Trophoblast cell (in vitro differentiated cells and primary cell): Measurements from ENCODE around the gene YARS1.

Experiments used
- DNase-seq, 2 donors: peaks; one replicate each; pipeline ENCODE4 v3.0.0-alpha.2; 2016
- H2AFZ ChIP-seq: 2 replicates; pipeline ENCODE4 v1.6.1; 2013; ENCODE audit warnings: low read length, moderate library complexity, mild to moderate bottlenecking; ENCODE audit not compliant: insufficient read depth, poor library complexity
- H2AK5ac ChIP-seq: 2 replicates; pipeline ENCODE4 v1.6.1; 2013; ENCODE audit warnings: mild to moderate bottlenecking, low read length
- H2BK120ac ChIP-seq: 2 replicates; pipeline ENCODE4 v1.6.1; 2013; ENCODE audit warnings: low read length, mild to moderate bottlenecking, moderate library complexity; ENCODE audit not compliant: insufficient read depth, poor library complexity
- H2BK12ac ChIP-seq: 2 replicates; pipeline ENCODE4 v1.6.1; 2013; ENCODE audit warnings: mild to moderate bottlenecking, low read length, moderate library complexity
- H2BK5ac ChIP-seq: 2 replicates; pipeline ENCODE4 v1.6.1; 2013; ENCODE audit warnings: low read length, low read depth, moderate library complexity, mild to moderate bottlenecking; ENCODE audit not compliant: poor library complexity
- H3K14ac ChIP-seq: 2 replicates; pipeline ENCODE4 v1.6.1; 2013; ENCODE audit warnings: mild to moderate bottlenecking, low read length
- H3K18ac ChIP-seq: 2 replicates; pipeline ENCODE4 v1.6.1; 2013; ENCODE audit warnings: mild to moderate bottlenecking, low read length
- H3K23ac ChIP-seq: 2 replicates; pipeline ENCODE4 v1.6.1; 2013; ENCODE audit warnings: low read length
- H3K27ac ChIP-seq: 2 replicates; pipeline ENCODE4 v1.5.1; 2013; ENCODE audit warnings: low read depth, mild to moderate bottlenecking, inconsistent platforms, low read length, moderate library complexity
- H3K27me3 ChIP-seq: 2 replicates; pipeline ENCODE4 v1.6.1; 2013; ENCODE audit warnings: inconsistent platforms, mild to moderate bottlenecking, low read length, moderate library complexity; ENCODE audit not compliant: insufficient read depth
- H3K36me3 ChIP-seq, 2 experiments: 1 replicate in 1 of 2; 2 replicates in 1 of 2; pipeline ENCODE4 v1.6.1; 2013; ENCODE audit warnings: low read length in 2 of 2, mild to moderate bottlenecking in 2 of 2, moderate library complexity in 1 of 2; ENCODE audit not compliant: insufficient read depth in 2 of 2, control insufficient read depth in 1 of 2
- H3K4ac ChIP-seq: 2 replicates; pipeline ENCODE4 v1.6.1; 2013; ENCODE audit warnings: low read depth, mild to moderate bottlenecking, low read length, moderate library complexity
- H3K4me1 ChIP-seq, 2 experiments: 1 replicate in 1 of 2; 2 replicates in 1 of 2; pipeline ENCODE4 v1.6.1; 2013; ENCODE audit warnings: low read length in 2 of 2, mild to moderate bottlenecking in 2 of 2, moderate library complexity in 1 of 2; ENCODE audit not compliant: insufficient read depth in 2 of 2, control insufficient read depth in 1 of 2
- H3K4me2 ChIP-seq: 2 replicates; pipeline ENCODE4 v1.6.1; 2013; ENCODE audit warnings: inconsistent platforms, mild to moderate bottlenecking, low read length, moderate library complexity
- H3K4me3 ChIP-seq: 2 replicates; pipeline ENCODE4 v1.5.1; 2013; ENCODE audit warnings: mild to moderate bottlenecking, low read depth, low read length, inconsistent platforms
- H3K79me1 ChIP-seq: one replicate; pipeline ENCODE4 v1.6.1; 2013; ENCODE audit warnings: low read length
- H3K79me2 ChIP-seq: 2 replicates; pipeline ENCODE4 v1.6.1; 2013; ENCODE audit warnings: low read length, mild to moderate bottlenecking; ENCODE audit not compliant: control insufficient read depth, insufficient read depth, poor library complexity
- H3K9ac ChIP-seq: 2 replicates; pipeline ENCODE4 v1.6.1; 2013; ENCODE audit warnings: mild to moderate bottlenecking, low read length
- H3K9me3 ChIP-seq: 2 replicates; pipeline ENCODE4 v1.6.1; 2013; ENCODE audit warnings: low read depth, mild to moderate bottlenecking, control low read depth, inconsistent platforms, low read length; ENCODE audit not compliant: insufficient read depth
- H4K12ac ChIP-seq: 2 replicates; pipeline ENCODE4 v1.6.1; 2013; ENCODE audit warnings: low read depth, mild to moderate bottlenecking, low read length, moderate library complexity
- H4K8ac ChIP-seq: 2 replicates; pipeline ENCODE4 v1.6.1; 2013; ENCODE audit warnings: low read depth, mild to moderate bottlenecking, low read length, moderate library complexity
- H4K91ac ChIP-seq: one replicate; pipeline ENCODE4 v1.6.1; 2013; ENCODE audit warnings: low read depth, mild to moderate bottlenecking, low read length, moderate library complexity
- WGBS: extraction: QIAGEN DNeasy Blood & Tissue Kit; methylation state at CpG from one replicate; pipeline ENCODE4 v1.1.7; 2013; ENCODE audit warnings: missing lambda C conversion rate; ENCODE audit not compliant: insufficient read length, insufficient coverage; ENCODE audit errors: extremely low coverage; 5-methylcytosine and 5-hydroxymethylcytosine counted together

YARS1 gene

DNA sequence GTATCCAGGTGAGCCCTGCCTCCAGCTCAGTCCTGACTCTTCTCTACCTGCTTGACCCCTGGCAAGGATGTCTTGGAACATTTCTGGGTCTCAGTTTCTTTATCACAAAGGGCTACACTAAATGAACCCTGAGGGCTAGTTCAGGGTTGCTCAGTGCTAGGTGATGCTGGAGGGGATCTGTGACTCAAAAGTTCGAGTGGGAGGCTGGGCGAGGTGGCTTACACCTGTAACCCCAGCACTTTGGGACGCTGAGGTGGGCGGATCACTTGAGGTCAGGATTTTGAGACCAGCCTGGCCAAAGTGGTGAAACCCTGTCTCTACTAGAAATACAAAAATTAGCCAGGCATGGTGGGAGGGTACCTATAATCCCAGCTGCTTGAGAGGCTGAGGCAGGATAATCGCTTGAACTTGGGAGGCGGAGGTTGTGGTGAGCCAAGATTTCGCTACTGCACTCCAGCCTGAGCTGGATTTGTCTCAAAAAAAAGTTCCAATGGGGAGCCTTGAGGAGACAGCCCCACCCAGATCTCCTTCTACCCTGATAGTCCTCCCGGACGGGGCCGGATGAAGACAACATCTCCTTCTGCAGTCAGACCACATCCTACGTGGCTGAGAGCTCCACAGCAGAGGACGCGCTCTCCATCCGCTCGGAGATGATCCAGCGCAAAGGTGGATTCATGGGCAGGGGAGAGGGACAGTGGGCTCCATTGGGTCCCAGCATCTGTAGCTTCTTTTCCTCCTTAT, 48.9 kb downstream of the YARS1 start:
- Histone ChIP-seq H3K27ac (no peak overlapping the region), H2BK120ac (no peak overlapping the region), H2BK5ac (no peak overlapping the region), H3K14ac (no peak overlapping the region), H3K4me1 (peaks cover 45 to 49% of the 10 kb centered on the region in 2 experiments), H3K9me3 (no peaks in the 10 kb centered on the region), H4K12ac (no peak overlapping the region), H3K18ac (peak overlapping the region; percentile 22), H3K36me3 (peaks cover 44 to 45% of the 10 kb centered on the region in 2 experiments), H3K4ac (no peak overlapping the region), H2AK5ac (no peak overlapping the region), H3K79me1 (peaks cover 14% of the 10 kb centered on the region), H3K79me2 (peaks cover 14% of the 10 kb centered on the region), H3K4me2 (no peak overlapping the region), H3K27me3 (no peaks in the 10 kb centered on the region), H2AFZ (no peak overlapping the region), H4K91ac (no peak overlapping the region), H3K4me3 (no peak overlapping the region), H3K23ac (no peak overlapping the region), H3K9ac (no peak overlapping the region), H4K8ac (no peak overlapping the region), H2BK12ac (no peak overlapping the region)
- no CpG with 5 or more reads among the region's 16 CpGs for WGBS
- no peak for DNase-seq

DNA sequence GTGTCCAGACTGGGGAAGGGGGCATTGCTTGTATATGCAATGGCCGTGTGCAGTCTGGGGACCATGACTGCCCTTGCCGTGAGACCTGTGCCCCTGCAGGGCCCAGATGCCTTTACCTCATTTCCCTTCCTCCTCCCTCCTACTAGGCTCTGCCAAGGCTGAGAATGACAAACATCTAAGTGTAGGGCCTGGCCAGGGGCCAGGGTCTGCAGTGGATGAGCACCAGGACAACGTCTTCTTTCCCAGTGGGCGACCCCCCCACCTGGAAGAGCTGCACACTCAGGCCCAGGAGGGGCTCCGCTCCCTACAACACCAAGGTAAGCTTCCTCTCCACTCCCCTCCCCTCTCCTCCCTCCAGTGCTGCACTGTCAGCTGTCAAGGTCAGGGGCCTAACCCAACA, 49.5 kb downstream of the YARS1 start:
- Histone ChIP-seq H3K4me1 (peaks cover 45 to 49% of the 10 kb centered on the region in 2 experiments), H3K36me3 (peaks cover 39% of the 10 kb centered on the region in 2 experiments), H3K23ac (no peak overlapping the region), H3K79me1 (peaks cover 14% of the 10 kb centered on the region), H3K4ac (peak overlapping the region; percentile 22), H3K27me3 (no peaks in the 10 kb centered on the region), H3K18ac (peak overlapping the region; percentile 22), H3K9ac (no peak overlapping the region), H2BK12ac (no peak overlapping the region), H2AK5ac (no peak overlapping the region), H4K91ac (no peak overlapping the region), H3K4me3 (no peak overlapping the region), H2BK5ac (no peak overlapping the region), H3K4me2 (no peak overlapping the region), H3K14ac (no peak overlapping the region), H2AFZ (no peak overlapping the region), H3K27ac (no peak overlapping the region), H2BK120ac (no peak overlapping the region), H4K8ac (no peak overlapping the region), H3K79me2 (peaks cover 14% of the 10 kb centered on the region), H4K12ac (no peak overlapping the region), H3K9me3 (no peaks in the 10 kb centered on the region)
- WGBS: no CpG with 5 or more reads among the region's 5 CpGs
- no peak for DNase-seq

GRCh38 chr1:32767156-32767555, 50.0 kb downstream of the YARS1 start:
- Histone ChIP-seq H3K4ac (peak overlapping the region; percentile 53), H2AK5ac (no peak overlapping the region), H2BK12ac (no peak overlapping the region), H4K91ac (no peak overlapping the region), H2AFZ (no peak overlapping the region), H3K23ac (no peak overlapping the region), H2BK5ac (no peak overlapping the region), H3K4me3 (no peak overlapping the region), H3K9me3 (no peaks in the 10 kb centered on the region), H3K4me2 (peak overlapping the region; percentile 40), H3K18ac (peak overlapping the region; percentile 56), H2BK120ac (no peak overlapping the region), H4K12ac (no peak overlapping the region), H3K27me3 (no peaks in the 10 kb centered on the region), H3K27ac (no peak overlapping the region), H3K14ac (no peak overlapping the region), H3K79me1 (peaks cover 14% of the 10 kb centered on the region), H3K4me1 (peaks cover 45 to 49% of the 10 kb centered on the region in 2 experiments), H4K8ac (no peak overlapping the region), H3K79me2 (peaks cover 14% of the 10 kb centered on the region), H3K36me3 (peaks cover 34 to 35% of the 10 kb centered on the region in 2 experiments), H3K9ac (no peak overlapping the region)
- WGBS: no CpG with 5 or more reads among the region's 8 CpGs
- no peak for DNase-seq

DNA sequence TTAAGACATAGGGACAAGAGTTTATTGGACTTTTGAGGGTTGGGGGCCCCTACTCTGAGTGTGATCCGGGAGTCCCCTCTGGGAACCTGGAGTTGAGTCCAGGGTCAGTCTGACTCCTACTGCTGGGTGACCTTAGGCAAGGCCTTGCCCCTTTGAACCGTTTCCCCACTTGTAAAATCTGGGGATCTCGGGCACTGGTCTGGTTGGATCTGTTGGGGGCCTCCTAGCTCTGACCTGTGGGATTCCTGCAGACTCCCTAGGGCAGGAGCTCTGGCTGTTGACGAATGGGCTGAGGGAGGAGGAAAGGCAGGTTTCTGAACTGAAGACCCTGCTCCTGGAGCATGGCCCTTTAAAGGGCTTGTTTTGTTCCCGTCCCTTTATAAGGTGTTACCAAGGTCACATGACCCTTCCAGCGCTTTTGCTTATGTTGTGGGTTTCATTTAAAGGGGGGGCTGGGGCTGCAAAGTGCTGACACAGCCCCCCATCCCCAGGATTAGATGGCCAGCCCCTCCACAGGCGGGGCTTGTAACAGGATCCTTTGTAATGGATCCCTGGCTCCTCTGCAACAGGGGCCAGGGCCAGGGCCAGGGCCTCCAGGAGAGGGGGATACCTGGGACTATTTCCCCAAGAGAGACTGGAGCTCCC, 50.7 kb downstream of the YARS1 start:
- Histone ChIP-seq H4K8ac (peak overlapping the region; percentile 42), H2AFZ (no peak overlapping the region), H3K79me1 (peaks cover 14% of the 10 kb centered on the region), H3K18ac (peak overlapping the region; percentile 81), H4K12ac (no peak overlapping the region), H3K4me2 (peak overlapping the region; percentile 40), H3K9ac (no peak overlapping the region), H2BK5ac (peak overlapping the region; percentile 49), H2AK5ac (peak overlapping the region; percentile 18), H3K27ac (peak overlapping the region; percentile 24), H2BK120ac (peak overlapping the region; percentile 43), H4K91ac (peak overlapping the region; percentile 56), H3K9me3 (no peaks in the 10 kb centered on the region), H3K79me2 (peaks cover 14% of the 10 kb centered on the region), H3K4me1 (peaks cover 44 to 49% of the 10 kb centered on the region in 2 experiments), H3K36me3 (peaks cover 27 to 28% of the 10 kb centered on the region in 2 experiments), H3K4ac (peak overlapping the region; percentile 53), H2BK12ac (peak overlapping the region; percentile 60), H3K27me3 (no peaks in the 10 kb centered on the region), H3K23ac (no peak overlapping the region), H3K4me3 (no peak overlapping the region), H3K14ac (peak overlapping the region; percentile 73)
- WGBS: no CpG with 5 or more reads among the region's 7 CpGs
- no peak for DNase-seq
